ENCODE results near the gene ATP1A2.

The ATP1A2 gene

DNA sequence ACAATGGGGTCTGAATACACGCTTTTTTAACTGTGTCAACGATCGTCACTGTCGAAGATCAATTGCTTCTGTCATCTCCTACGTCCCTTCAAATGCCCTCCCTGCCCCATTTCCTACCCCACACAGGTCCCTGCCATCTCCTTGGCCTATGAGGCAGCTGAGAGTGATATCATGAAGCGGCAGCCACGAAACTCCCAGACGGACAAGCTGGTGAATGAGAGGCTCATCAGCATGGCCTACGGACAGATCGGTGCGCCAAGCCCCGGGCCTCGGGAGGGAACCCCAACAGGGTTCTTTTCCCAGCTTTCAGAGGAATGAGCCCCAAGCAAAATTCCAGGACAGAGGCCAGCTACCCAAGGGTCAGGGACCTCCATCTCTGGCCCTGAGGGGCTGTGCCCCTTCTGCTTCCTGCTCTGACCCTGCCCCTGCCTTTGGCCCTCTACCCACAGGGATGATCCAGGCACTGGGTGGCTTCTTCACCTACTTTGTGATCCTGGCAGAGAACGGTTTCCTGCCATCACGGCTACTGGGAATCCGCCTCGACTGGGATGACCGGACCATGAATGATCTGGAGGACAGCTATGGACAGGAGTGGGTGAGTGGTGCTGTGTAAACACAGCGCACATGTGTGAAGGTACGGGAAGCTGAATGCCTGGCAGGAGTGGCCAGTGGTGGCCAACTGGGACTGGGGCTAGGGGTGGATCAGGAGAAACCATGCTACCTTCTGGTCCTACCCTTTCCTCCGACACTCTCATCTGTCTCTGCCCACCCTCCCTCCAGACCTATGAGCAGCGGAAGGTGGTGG lies 20.8 kb downstream of the ATP1A2 start:
- Histone ChIP-seq H3K27me3 (no peaks in the 10 kb centered on the region), H3K36me3 (peaks cover 46 to 66% (median 51%) of the 10 kb centered on the region in 3 donors), H3K27ac (peak overlapping the region in 1 of 2 donors; percentile 93), H3K4me3 (no peak overlapping the region), H3K4me1 (peaks cover 0 to 22% (median 10%) of the 10 kb centered on the region in 4 donors), H3K9me3 (no peaks in the 10 kb centered on the region)
- intact Hi-C loops (cut with DNase I; ENCODE audit: low total_unique reads) = no loop called here
- TF ChIP-seq, protein P1, sequence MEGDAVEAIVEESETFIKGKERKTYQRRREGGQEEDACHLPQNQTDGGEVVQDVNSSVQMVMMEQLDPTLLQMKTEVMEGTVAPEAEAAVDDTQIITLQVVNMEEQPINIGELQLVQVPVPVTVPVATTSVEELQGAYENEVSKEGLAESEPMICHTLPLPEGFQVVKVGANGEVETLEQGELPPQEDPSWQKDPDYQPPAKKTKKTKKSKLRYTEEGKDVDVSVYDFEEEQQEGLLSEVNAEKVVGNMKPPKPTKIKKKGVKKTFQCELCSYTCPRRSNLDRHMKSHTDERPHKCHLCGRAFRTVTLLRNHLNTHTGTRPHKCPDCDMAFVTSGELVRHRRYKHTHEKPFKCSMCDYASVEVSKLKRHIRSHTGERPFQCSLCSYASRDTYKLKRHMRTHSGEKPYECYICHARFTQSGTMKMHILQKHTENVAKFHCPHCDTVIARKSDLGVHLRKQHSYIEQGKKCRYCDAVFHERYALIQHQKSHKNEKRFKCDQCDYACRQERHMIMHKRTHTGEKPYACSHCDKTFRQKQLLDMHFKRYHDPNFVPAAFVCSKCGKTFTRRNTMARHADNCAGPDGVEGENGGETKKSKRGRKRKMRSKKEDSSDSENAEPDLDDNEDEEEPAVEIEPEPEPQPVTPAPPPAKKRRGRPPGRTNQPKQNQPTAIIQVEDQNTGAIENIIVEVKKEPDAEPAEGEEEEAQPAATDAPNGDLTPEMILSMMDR (IDR thresholded peaks at IDR 0.05) = no peak
- DNase-seq = no peak

DNA sequence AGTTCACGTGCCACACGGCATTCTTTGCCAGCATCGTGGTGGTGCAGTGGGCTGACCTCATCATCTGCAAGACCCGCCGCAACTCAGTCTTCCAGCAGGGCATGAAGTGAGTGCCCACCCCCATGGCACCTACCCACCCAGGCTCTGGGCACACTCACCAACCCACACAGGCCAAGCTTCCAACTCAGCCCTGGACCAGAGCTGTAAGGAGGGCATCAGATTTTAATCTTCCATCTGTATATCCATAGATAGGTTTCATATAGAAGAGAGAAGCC lies 21.3 kb downstream of the ATP1A2 start:
- H3K4me1 ChIP-seq = peaks cover 0 to 16% (median 5%) of the 10 kb centered on the region in 4 donors
- DNase-seq = no peak
- peak overlapping the region; percentile 21 to 38 for H3K27ac ChIP-seq
- H3K36me3 ChIP-seq = peaks cover 46 to 66% (median 50%) of the 10 kb centered on the region in 3 donors
- intact Hi-C loops (cut with DNase I; ENCODE audit: low total_unique reads) = no loop called here
- no peaks in the 10 kb centered on the region for H3K9me3 ChIP-seq
- no peaks in the 10 kb centered on the region for H3K27me3 ChIP-seq
- no peak overlapping the region for H3K4me3 ChIP-seq
- TF ChIP-seq, protein P1 (IDR thresholded peaks at IDR 0.05) = no peak

DNA sequence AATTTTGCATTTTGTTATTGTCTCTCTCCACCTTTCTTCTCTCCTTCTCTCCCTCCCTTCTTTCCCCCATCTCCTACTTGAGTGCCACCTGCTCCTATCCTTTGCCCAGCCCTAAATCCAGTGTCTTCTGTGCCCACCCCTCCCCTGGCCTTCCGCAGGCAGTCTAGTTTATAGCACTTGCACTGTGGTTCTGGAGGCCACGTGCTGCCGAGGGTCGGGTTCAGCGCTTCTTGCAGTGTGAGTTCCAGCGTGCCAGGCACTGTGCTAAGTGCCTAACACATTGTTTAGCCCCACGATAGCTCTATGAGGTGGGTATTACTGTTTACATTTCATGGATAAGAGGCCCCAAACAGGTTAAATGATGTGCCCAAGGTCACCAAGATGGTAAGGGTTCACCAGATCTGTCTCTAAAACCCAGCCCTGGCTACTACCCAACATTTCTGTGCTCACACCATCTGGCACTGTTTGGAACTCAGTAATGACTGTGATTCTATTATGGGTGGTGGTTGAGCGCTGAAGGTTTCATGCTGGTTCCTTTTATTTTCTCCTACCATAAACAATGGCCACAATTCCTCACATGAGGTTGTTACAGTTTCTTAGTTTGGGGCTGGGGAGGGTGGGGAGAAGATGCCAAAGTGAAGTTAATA lies 21.8 kb downstream of the ATP1A2 start:
- H3K36me3 ChIP-seq = peaks cover 46 to 66% (median 50%) of the 10 kb centered on the region in 3 donors
- TF ChIP-seq, protein P1 (IDR thresholded peaks at IDR 0.05) = no peak
- intact Hi-C loops (cut with DNase I; ENCODE audit: low total_unique reads) = no loop called here
- no peak overlapping the region for H3K4me3 ChIP-seq
- no peaks in the 10 kb centered on the region for H3K27me3 ChIP-seq
- peaks cover 0 to 11% (median 3%) of the 10 kb centered on the region in 4 donors for H3K4me1 ChIP-seq
- H3K9me3 ChIP-seq = no peaks in the 10 kb centered on the region
- peak overlapping the region; percentile 21 to 38 for H3K27ac ChIP-seq
- DNase-seq = no peak

DNA sequence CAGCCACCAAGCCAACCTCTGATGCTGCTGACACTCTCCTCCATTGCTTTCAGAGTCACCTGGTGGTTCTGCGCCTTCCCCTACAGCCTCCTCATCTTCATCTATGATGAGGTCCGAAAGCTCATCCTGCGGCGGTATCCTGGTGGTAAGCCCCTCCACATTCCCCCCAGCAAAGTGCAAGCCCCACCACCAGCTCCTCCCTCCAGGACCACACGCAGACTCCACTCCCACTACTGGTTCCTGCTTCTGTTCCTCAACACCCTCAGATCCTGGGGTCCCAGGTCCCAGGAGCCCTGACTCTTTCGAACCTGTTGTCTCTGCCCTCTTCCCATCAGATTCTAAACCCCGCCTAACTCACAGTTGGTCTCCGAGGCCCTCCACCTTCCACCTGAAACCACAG lies 24.3 kb downstream of the ATP1A2 start:
- no peak overlapping the region for H3K27ac ChIP-seq
- no peak for DNase-seq
- H3K36me3 ChIP-seq = peaks cover 40 to 56% (median 49%) of the 10 kb centered on the region in 3 donors
- H3K9me3 ChIP-seq = no peaks in the 10 kb centered on the region
- intact Hi-C loops (cut with DNase I; ENCODE audit: low total_unique reads) = no loop called here
- H3K4me3 ChIP-seq = no peak overlapping the region
- no peaks in the 10 kb centered on the region for H3K27me3 ChIP-seq
- TF ChIP-seq, protein P1 (IDR thresholded peaks at IDR 0.05) = no peak
- no peaks in the 10 kb centered on the region for H3K4me1 ChIP-seq

DNA sequence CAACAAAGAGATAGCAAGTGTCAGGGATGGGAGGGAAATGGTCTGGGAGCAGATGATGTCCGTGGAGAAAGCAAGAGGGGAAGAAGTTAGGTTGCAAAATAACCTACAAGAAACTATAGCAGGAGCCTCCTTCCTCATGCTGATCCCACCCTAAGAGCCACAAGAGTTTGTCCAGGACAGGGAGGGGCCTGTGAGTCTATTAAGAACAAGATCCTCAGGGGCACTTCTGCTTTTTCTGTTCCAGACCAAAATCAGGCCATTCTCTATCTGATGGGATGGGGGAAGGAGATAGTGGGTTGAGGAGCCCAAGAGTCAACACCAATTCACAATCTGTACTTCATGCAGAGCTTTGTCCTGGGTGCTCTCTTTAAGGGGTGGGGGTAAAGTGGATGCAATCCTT lies 28.1 kb downstream of the ATP1A2 start:
- H3K27ac ChIP-seq = no peak overlapping the region
- TF ChIP-seq, protein P1 (IDR thresholded peaks at IDR 0.05) = no peak
- intact Hi-C loops (cut with DNase I; ENCODE audit: low total_unique reads) = no loop called here

More for the DNA sequence above, 28.1 kb downstream of the ATP1A2 start:
- peaks cover 15 to 24% (median 21%) of the 10 kb centered on the region in 3 donors for H3K36me3 ChIP-seq
- H3K27me3 ChIP-seq = no peaks in the 10 kb centered on the region
- no peak for DNase-seq
- H3K4me1 ChIP-seq = peaks cover 0 to 18% (median under 1%) of the 10 kb centered on the region in 4 donors
- no peak overlapping the region for H3K4me3 ChIP-seq
- H3K9me3 ChIP-seq = no peaks in the 10 kb centered on the region
